ELF-1 (cell line): ENCODE measurements around the gene PKNOX2.

ENCODE experiments used
- DNase-seq: peaks from one replicate; pipeline ENCODE4 v3.0.0-alpha.2; 2016; ENCODE audit warnings: low read depth, low spot score

PKNOX2 gene

GRCh38 chr11:125404157-125404810 lies 239.7 kb downstream of the PKNOX2 start:
- DNase-seq, result peak; percentile 90

GRCh38 chr11:125404811-125405790 lies 240.6 kb downstream of the PKNOX2 start:
- DNase-seq, result peak; percentile 90

- DNase-seq, result no peak
These were observed 242.5 kb downstream of the PKNOX2 start for GRCh38 chr11:125407046-125407445.

- DNase-seq, result no peak
These were observed 243.8 kb downstream of the PKNOX2 start for GRCh38 chr11:125408311-125408711.

- peak; percentile 91 for DNase-seq
These were observed 245.5 kb downstream of the PKNOX2 start for GRCh38 chr11:125410091-125410490.

- no peak for DNase-seq
These were observed 247.6 kb downstream of the PKNOX2 start for GRCh38 chr11:125412177-125412496.

- no peak for DNase-seq
These were observed 248.0 kb downstream of the PKNOX2 start for GRCh38 chr11:125412509-125412908.

- no peak for DNase-seq
These were observed 248.7 kb downstream of the PKNOX2 start for GRCh38 chr11:125413226-125413625.

- DNase-seq, result no peak
These were observed 249.6 kb downstream of the PKNOX2 start for GRCh38 chr11:125414121-125414520.

- DNase-seq, result no peak
These were observed 252.7 kb downstream of the PKNOX2 start for GRCh38 chr11:125416981-125417935.

- DNase-seq, result peak; percentile 72
These were observed 253.8 kb downstream of the PKNOX2 start for GRCh38 chr11:125418396-125418795.

GRCh38 chr11:125422681-125423080 lies 258.1 kb downstream of the PKNOX2 start:
- DNase-seq, result no peak

- DNase-seq, result no peak
These were observed 258.8 kb downstream of the PKNOX2 start for GRCh38 chr11:125423247-125423849.

- no peak for DNase-seq
These were observed 261.1 kb downstream of the PKNOX2 start for GRCh38 chr11:125425601-125426000.

GRCh38 chr11:125426818-125427528 lies 262.4 kb downstream of the PKNOX2 start:
- DNase-seq, result no peak

- no peak for DNase-seq
These were observed 264.1 kb downstream of the PKNOX2 start for GRCh38 chr11:125428486-125429173.

- peak; percentile 84 for DNase-seq
These were observed 264.7 kb downstream of the PKNOX2 start for GRCh38 chr11:125429174-125429707.

- no peak for DNase-seq
These were observed 265.5 kb downstream of the PKNOX2 start for GRCh38 chr11:125429807-125430678.

- no peak for DNase-seq
These were observed 266.5 kb downstream of the PKNOX2 start for GRCh38 chr11:125431009-125431408.
